Measurements from ENCODE around the gene CNTN6.
"Not testable (repeated sequence)": the region's sequence is repeated elsewhere in the genome, so short reads cannot be mapped to it uniquely, and the experiment has no call there.

Gene CNTN6

DNA sequence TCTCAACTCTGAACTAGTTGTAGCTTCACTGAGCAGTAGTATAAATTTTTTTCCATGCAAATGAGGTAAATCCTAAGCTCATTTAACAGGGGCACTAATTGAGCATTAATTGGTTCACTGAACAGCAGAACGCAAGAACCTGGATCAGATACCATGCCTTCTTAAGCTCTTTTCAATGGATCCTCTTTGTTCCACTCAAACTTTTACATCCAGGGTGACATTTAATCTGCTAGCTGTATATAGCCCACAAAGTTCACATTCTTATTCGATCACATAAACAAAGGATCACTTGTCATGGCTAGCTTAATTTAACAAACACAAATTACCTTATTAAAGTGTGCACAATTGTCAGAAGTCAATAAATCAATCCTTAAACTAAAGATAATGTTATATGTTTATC, 281.6 kb downstream of the CNTN6 start:
- no peak overlapping the region for H3K27ac ChIP-seq (ENCODE audit: low read depth, low read length)
- no peaks in the 10 kb centered on the region for H3K36me3 ChIP-seq (ENCODE audit: control insufficient read depth in 5 of 5, insufficient read depth in 5 of 5, low read length in 5 of 5)
- H3K9ac ChIP-seq (ENCODE audit: low read length in 5 of 5), result no peak overlapping the region
- H3K9me3 ChIP-seq (ENCODE audit: control insufficient read depth in 5 of 5, low read length in 5 of 5), result no peaks in the 10 kb centered on the region
- H3K4me3 ChIP-seq (ENCODE audit: low read depth in 1 of 5, low read length in 5 of 5), result no peak overlapping the region
- H3K4me1 ChIP-seq (ENCODE audit: control insufficient read depth in 5 of 5, insufficient read depth in 5 of 5, low read length in 5 of 5), result no peaks in the 10 kb centered on the region
- no peaks in the 10 kb centered on the region for H3K27me3 ChIP-seq (ENCODE audit: control insufficient read depth in 5 of 5, insufficient read depth in 4 of 5, low read length in 5 of 5)

DNA sequence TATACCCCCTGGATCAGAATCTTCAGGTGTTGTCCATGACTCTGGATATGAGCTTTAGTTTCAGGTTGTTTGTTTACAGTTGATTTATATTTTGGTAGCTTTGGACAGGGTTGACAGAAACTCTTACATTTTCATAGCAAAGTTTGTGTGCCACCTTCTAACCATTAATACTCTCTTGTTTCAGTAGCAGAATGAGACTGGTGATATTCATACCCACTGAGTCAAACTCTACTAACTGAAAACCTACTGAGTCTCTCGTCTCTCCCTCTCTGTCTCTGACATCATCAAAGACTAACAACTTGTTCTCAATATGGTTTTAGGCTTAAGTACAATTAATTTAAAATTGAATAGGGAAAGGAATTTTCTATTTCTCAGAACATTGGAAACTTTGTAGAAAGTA, 282.3 kb downstream of the CNTN6 start:
- H3K36me3 ChIP-seq (ENCODE audit: control insufficient read depth in 5 of 5, insufficient read depth in 5 of 5, low read length in 5 of 5), result no peaks in the 10 kb centered on the region
- no peak overlapping the region for H3K4me3 ChIP-seq (ENCODE audit: low read depth in 1 of 5, low read length in 5 of 5)
- no peak overlapping the region for H3K27ac ChIP-seq (ENCODE audit: low read depth, low read length)
- H3K9ac ChIP-seq (ENCODE audit: low read length in 5 of 5), result no peak overlapping the region
- no peaks in the 10 kb centered on the region for H3K4me1 ChIP-seq (ENCODE audit: control insufficient read depth in 5 of 5, insufficient read depth in 5 of 5, low read length in 5 of 5)
- H3K27me3 ChIP-seq (ENCODE audit: control insufficient read depth in 5 of 5, insufficient read depth in 4 of 5, low read length in 5 of 5), result no peaks in the 10 kb centered on the region
- no peaks in the 10 kb centered on the region for H3K9me3 ChIP-seq (ENCODE audit: control insufficient read depth in 5 of 5, low read length in 5 of 5)

DNA sequence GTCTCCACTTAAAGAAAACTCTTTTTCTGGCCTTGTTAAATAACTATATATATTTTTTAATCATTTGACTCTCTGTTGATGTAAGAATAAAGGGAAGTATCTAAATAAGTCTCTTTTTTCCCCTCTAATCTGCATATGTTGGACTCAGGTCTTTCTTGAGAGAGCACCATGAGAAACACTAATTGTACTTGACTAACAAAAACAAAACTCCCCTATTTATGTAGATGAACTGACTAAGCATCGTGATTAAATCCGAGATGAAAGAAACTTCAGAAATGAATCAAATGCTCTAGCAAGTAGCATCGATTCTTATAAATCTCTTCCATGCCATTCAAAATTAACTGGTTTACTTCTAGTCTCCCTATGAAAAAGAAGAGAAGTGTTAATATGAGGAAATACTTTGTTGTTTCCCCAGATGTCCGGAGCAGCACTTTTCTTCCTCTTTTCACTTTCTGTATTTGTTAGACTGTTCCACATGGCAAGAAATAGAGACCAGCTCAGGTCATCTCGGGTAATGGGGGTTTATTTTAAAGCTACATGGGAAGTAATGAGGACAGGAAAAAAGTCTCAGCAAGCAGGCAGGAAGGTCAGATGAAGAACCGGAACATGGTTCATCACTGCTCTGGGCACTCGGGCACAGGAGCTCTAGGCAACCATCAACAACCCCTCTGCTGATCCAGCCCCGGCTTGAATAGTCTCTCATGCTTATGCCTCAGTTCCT, 288.3 kb downstream of the CNTN6 start:
- Histone ChIP-seq H3K9me3 (ENCODE audit: control insufficient read depth in 5 of 5, low read length in 5 of 5) (no peaks in the 10 kb centered on the region), H3K27ac (ENCODE audit: low read depth, low read length) (no peak overlapping the region), H3K4me3 (ENCODE audit: low read depth in 1 of 5, low read length in 5 of 5) (no peak overlapping the region), H3K27me3 (ENCODE audit: control insufficient read depth in 5 of 5, insufficient read depth in 4 of 5, low read length in 5 of 5) (no peaks in the 10 kb centered on the region), H3K36me3 (ENCODE audit: control insufficient read depth in 5 of 5, insufficient read depth in 5 of 5, low read length in 5 of 5) (no peaks in the 10 kb centered on the region), H3K4me1 (ENCODE audit: control insufficient read depth in 5 of 5, insufficient read depth in 5 of 5, low read length in 5 of 5) (peaks cover 0 to 9% (median 0%) of the 10 kb centered on the region in 5 donors), H3K9ac (ENCODE audit: low read length in 5 of 5) (no peak overlapping the region)

DNA sequence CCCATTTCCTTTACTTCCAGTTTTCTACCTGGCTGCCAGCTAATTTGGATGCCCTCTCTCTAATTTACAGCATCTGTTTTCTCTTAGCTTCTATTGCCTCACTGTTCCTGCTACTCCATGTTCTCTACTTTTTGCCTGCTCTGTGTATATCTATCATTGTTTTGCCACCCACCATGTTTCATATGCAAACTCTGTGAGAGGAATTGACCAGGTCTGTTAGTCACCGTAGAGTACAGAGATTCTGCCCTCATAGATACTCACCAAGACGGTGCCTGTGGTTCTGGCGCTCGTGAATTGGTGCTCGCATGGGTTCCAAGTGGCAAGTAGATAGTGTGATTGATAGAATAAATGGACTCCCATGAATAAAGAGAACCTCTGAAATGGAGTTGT, 288.8 kb downstream of the CNTN6 start:
- H3K27me3 ChIP-seq (ENCODE audit: control insufficient read depth in 5 of 5, insufficient read depth in 4 of 5, low read length in 5 of 5), result no peaks in the 10 kb centered on the region
- H3K4me1 ChIP-seq (ENCODE audit: control insufficient read depth in 5 of 5, insufficient read depth in 5 of 5, low read length in 5 of 5), result peaks cover 0 to 9% (median 0%) of the 10 kb centered on the region in 5 donors
- H3K9me3 ChIP-seq (ENCODE audit: control insufficient read depth in 5 of 5, low read length in 5 of 5), result no peaks in the 10 kb centered on the region
- H3K9ac ChIP-seq (ENCODE audit: low read length in 5 of 5), result no peak overlapping the region
- no peak overlapping the region for H3K27ac ChIP-seq (ENCODE audit: low read depth, low read length)
- H3K36me3 ChIP-seq (ENCODE audit: control insufficient read depth in 5 of 5, insufficient read depth in 5 of 5, low read length in 5 of 5), result no peaks in the 10 kb centered on the region
- no peak overlapping the region for H3K4me3 ChIP-seq (ENCODE audit: low read depth in 1 of 5, low read length in 5 of 5)

DNA sequence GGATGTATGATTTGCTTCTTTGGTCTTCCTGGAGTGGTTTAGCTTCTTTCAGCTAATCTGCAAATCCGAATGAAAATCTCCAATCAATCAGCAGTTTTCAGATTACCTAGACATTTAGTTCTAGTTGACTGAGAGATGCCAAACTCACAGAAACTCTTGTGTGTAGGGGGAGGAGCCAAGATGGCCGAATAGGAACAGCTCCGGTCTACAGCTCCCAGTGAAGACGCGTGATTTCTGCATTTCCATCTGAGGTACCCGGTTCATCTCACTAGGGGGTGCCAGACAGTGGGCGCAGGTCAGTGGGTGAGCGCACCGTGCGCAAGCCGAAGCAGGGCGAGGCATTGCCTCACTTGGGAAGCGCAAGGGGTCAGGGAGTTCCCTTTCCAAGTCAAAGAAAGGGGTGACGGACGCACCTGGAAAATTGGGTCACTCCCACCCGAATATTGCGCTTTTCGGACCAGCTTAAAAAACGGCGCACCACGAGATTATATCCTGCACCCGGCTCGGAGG, 294.6 kb downstream of the CNTN6 start:
- not testable (repeated sequence) for H3K4me1 ChIP-seq (ENCODE audit: control insufficient read depth in 5 of 5, insufficient read depth in 5 of 5, low read length in 5 of 5); H3K27ac ChIP-seq (ENCODE audit: low read depth, low read length); H3K9ac ChIP-seq (ENCODE audit: low read length in 5 of 5); H3K4me3 ChIP-seq (ENCODE audit: low read depth in 1 of 5, low read length in 5 of 5); H3K9me3 ChIP-seq (ENCODE audit: control insufficient read depth in 5 of 5, low read length in 5 of 5); H3K36me3 ChIP-seq (ENCODE audit: control insufficient read depth in 5 of 5, insufficient read depth in 5 of 5, low read length in 5 of 5); H3K27me3 ChIP-seq (ENCODE audit: control insufficient read depth in 5 of 5, insufficient read depth in 4 of 5, low read length in 5 of 5)

DNA sequence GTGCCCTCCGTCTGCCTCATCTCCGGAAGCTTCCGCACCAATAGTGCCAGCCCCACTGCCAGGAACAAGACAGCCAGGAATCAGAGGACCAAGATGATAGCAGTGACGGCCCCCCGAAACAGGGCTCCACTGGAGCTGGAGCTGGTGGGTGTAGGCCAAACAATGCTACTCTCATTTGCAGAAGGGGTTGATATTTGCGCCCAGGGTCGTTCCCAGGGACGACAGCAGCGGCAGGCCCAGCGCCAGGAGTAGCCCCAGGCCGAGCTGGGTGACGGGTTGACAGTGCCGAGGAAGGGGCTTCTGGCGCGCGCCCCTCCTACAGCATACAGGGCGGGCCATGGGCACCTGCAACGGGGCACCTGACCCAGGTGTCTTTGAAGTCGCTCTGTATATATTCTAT, 301.4 kb downstream of the CNTN6 start:
- Histone ChIP-seq H3K4me3 (ENCODE audit: low read depth in 1 of 5, low read length in 5 of 5) (no peak overlapping the region), H3K9me3 (ENCODE audit: control insufficient read depth in 5 of 5, low read length in 5 of 5) (no peaks in the 10 kb centered on the region), H3K27me3 (ENCODE audit: control insufficient read depth in 5 of 5, insufficient read depth in 4 of 5, low read length in 5 of 5) (no peaks in the 10 kb centered on the region), H3K9ac (ENCODE audit: low read length in 5 of 5) (no peak overlapping the region), H3K27ac (ENCODE audit: low read depth, low read length) (no peak overlapping the region), H3K4me1 (ENCODE audit: control insufficient read depth in 5 of 5, insufficient read depth in 5 of 5, low read length in 5 of 5) (no peaks in the 10 kb centered on the region), H3K36me3 (ENCODE audit: control insufficient read depth in 5 of 5, insufficient read depth in 5 of 5, low read length in 5 of 5) (no peaks in the 10 kb centered on the region)

DNA sequence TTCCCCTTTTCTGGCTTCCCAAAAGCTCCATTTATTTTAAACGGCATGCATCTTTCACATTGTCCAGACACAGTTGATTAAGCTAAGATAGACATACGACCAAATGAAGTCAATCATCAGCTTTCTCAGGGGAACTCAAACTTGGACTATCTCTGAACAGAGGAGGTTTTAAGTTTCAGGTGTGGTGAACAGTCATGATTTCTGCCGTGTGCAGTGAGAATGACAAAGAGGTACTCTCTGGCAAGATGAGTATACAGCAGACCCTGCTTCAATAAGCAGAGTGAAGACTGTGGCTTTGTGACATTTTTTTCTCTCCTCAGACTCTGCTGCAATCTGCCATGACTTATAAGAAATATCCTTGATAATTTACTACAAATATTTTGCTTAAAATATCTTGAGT, 307.7 kb downstream of the CNTN6 start:
- Histone ChIP-seq H3K36me3 (ENCODE audit: control insufficient read depth in 5 of 5, insufficient read depth in 5 of 5, low read length in 5 of 5) (no peaks in the 10 kb centered on the region), H3K27ac (ENCODE audit: low read depth, low read length) (no peak overlapping the region), H3K27me3 (ENCODE audit: control insufficient read depth in 5 of 5, insufficient read depth in 4 of 5, low read length in 5 of 5) (no peaks in the 10 kb centered on the region), H3K4me1 (ENCODE audit: control insufficient read depth in 5 of 5, insufficient read depth in 5 of 5, low read length in 5 of 5) (no peaks in the 10 kb centered on the region), H3K4me3 (ENCODE audit: low read depth in 1 of 5, low read length in 5 of 5) (no peak overlapping the region), H3K9ac (ENCODE audit: low read length in 5 of 5) (no peak overlapping the region), H3K9me3 (ENCODE audit: control insufficient read depth in 5 of 5, low read length in 5 of 5) (no peaks in the 10 kb centered on the region)

DNA sequence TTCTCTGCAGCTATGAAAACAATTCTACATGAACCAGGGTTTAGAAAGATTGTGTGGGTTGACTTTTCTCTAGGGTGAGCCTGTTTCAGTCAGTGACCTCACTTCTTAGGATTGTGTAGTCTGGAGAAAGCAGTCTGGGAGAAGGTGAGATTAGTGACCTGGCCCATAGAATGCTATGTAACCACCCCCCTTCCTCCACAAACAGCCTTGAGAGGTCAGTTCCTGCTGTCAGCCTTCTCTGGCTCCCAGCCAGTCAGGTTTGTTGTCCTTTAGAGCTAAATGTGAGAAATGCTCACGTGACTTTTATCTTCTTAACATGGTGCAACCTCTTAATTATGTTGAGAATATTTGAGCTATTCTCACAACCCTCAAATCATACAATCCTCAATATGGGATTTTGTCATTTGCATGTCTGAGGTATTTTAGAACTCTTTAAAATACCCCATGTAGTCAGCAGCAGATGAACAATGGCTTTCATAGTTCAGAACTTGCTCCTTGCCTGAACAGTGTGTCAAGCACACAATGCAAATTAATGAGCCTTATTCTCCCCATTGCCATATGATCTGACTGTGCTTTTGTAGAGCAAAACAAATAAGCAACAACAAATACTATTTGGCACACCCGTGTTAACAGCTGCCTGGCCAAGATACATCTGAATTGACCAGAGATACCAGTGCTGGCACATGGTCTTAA, 311.6 kb downstream of the CNTN6 start:
- no peaks in the 10 kb centered on the region for H3K4me1 ChIP-seq (ENCODE audit: control insufficient read depth in 5 of 5, insufficient read depth in 5 of 5, low read length in 5 of 5)
- H3K9me3 ChIP-seq (ENCODE audit: control insufficient read depth in 5 of 5, low read length in 5 of 5), result no peaks in the 10 kb centered on the region
- H3K4me3 ChIP-seq (ENCODE audit: low read depth in 1 of 5, low read length in 5 of 5), result no peak overlapping the region
- no peaks in the 10 kb centered on the region for H3K27me3 ChIP-seq (ENCODE audit: control insufficient read depth in 5 of 5, insufficient read depth in 4 of 5, low read length in 5 of 5)
- H3K9ac ChIP-seq (ENCODE audit: low read length in 5 of 5), result no peak overlapping the region
- H3K36me3 ChIP-seq (ENCODE audit: control insufficient read depth in 5 of 5, insufficient read depth in 5 of 5, low read length in 5 of 5), result no peaks in the 10 kb centered on the region
- H3K27ac ChIP-seq (ENCODE audit: low read depth, low read length), result no peak overlapping the region

DNA sequence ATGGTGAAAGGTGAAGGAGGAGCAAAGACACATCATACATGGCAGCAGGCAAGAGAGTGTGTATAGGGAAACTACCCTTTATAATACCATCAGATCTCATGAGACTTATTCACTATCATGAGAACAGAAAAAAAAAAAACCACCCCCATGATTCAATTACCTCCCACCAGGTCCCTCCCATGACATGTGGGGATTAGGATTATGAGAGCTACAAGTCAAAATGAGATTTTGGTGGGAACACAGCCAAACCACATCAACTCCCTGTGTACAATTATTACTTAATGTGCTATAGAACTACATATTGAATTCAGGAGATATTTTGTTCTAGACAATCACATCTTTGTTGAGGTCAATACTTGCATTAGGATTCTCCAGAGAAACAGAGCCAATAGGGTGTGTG, 313.4 kb downstream of the CNTN6 start:
- Histone ChIP-seq H3K9me3 (ENCODE audit: control insufficient read depth in 5 of 5, low read length in 5 of 5) (no peaks in the 10 kb centered on the region), H3K4me3 (ENCODE audit: low read depth in 1 of 5, low read length in 5 of 5) (no peak overlapping the region), H3K36me3 (ENCODE audit: control insufficient read depth in 5 of 5, insufficient read depth in 5 of 5, low read length in 5 of 5) (no peaks in the 10 kb centered on the region), H3K9ac (ENCODE audit: low read length in 5 of 5) (no peak overlapping the region), H3K4me1 (ENCODE audit: control insufficient read depth in 5 of 5, insufficient read depth in 5 of 5, low read length in 5 of 5) (no peaks in the 10 kb centered on the region), H3K27me3 (ENCODE audit: control insufficient read depth in 5 of 5, insufficient read depth in 4 of 5, low read length in 5 of 5) (no peaks in the 10 kb centered on the region), H3K27ac (ENCODE audit: low read depth, low read length) (no peak overlapping the region)

DNA sequence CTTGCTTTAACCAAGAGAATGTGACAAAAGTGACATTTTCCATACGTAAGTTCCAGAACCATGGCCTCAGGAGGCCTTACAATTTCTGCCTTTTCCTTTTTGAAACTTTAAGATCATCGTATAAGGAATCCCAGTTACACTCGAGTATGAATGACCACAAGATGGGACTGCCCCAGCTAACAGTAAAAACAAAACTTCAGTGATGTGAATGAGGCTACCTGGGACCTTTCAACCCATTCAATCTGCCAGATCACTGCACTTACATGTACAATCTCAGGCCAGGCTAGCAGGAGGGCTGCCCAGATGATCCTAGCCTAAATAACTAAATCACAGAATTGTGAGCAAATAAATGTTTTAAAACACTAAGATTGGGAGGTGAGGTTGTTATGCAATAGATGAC, 328.8 kb downstream of the CNTN6 start:
- no peak overlapping the region for H3K27ac ChIP-seq (ENCODE audit: low read depth, low read length)

More for the DNA sequence above, 328.8 kb downstream of the CNTN6 start:
- H3K36me3 ChIP-seq (ENCODE audit: control insufficient read depth in 5 of 5, insufficient read depth in 5 of 5, low read length in 5 of 5), result no peaks in the 10 kb centered on the region
- H3K4me1 ChIP-seq (ENCODE audit: control insufficient read depth in 5 of 5, insufficient read depth in 5 of 5, low read length in 5 of 5), result no peaks in the 10 kb centered on the region
- H3K27me3 ChIP-seq (ENCODE audit: control insufficient read depth in 5 of 5, insufficient read depth in 4 of 5, low read length in 5 of 5), result no peaks in the 10 kb centered on the region
- no peak overlapping the region for H3K9ac ChIP-seq (ENCODE audit: low read length in 5 of 5)
- no peak overlapping the region for H3K4me3 ChIP-seq (ENCODE audit: low read depth in 1 of 5, low read length in 5 of 5)
- H3K9me3 ChIP-seq (ENCODE audit: control insufficient read depth in 5 of 5, low read length in 5 of 5), result no peaks in the 10 kb centered on the region
